ENCODE data around the gene ELFN1.

DNA sequence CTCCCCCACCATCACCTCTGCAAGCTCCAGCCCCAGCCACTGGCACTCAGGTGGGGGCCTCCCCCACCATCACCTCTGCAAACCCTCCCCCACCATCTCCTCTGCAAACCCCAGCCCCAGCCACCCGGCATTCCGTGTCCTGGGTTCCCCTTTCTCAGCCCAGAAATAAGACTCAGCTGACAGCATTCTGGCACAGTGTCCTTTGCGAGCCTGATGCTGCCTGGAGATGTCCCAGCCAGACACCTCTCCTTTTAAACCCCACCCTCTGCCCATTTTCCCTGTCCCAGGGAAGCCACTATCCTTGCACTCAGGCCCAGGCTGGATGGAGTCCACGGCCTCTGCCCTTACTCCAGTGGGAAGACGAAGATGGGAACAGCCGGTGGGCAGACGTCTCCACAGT is 49.8 kb downstream of the ELFN1 start:
- TF ChIP-seq CTCF (IDR thresholded peaks at IDR 0.05) (no peak), POLR2A (IDR thresholded peaks at IDR 0.05) (no peak)

Data from body of pancreas (tissue), 4 donors.